ENCODE results near the gene RER1. TPM values are rescaled to one million over a fixed set of nuclear protein-coding genes. Genes with fewer than 3 reads are reported as not detected.

The RER1 gene
- total RNA-seq, 4 donors from 2014 or later, result 56.9 to 86.5 (median 81.4) TPM

GRCh38 chr1:2378956-2379732 lies 12.5 kb upstream of the RER1 start:
- no peak for TF ChIP-seq POLR2A (IDR thresholded peaks at IDR 0.05)
- TF ChIP-seq EP300 (IDR thresholded peaks at IDR 0.05), result no peak
- TF ChIP-seq POLR2AphosphoS5 (IDR thresholded peaks at IDR 0.05), result no peak
- no peak for TF ChIP-seq CTCF (IDR thresholded peaks at IDR 0.05)
- no peak for DNase-seq (ENCODE audit: low spot score in 2 of 2)
- WGBS, result 77% methylated on average over 18 of the region's 18 CpGs
- Histone ChIP-seq H3K36me3 (no peaks in the 10 kb centered on the region), H3K27ac (no peak overlapping the region), H3K4me1 (peaks cover 13% of the 10 kb centered on the region), H3K9me3 (no peaks in the 10 kb centered on the region), H3K27me3 (no peaks in the 10 kb centered on the region), H3K4me3 (no peak overlapping the region)

DNA sequence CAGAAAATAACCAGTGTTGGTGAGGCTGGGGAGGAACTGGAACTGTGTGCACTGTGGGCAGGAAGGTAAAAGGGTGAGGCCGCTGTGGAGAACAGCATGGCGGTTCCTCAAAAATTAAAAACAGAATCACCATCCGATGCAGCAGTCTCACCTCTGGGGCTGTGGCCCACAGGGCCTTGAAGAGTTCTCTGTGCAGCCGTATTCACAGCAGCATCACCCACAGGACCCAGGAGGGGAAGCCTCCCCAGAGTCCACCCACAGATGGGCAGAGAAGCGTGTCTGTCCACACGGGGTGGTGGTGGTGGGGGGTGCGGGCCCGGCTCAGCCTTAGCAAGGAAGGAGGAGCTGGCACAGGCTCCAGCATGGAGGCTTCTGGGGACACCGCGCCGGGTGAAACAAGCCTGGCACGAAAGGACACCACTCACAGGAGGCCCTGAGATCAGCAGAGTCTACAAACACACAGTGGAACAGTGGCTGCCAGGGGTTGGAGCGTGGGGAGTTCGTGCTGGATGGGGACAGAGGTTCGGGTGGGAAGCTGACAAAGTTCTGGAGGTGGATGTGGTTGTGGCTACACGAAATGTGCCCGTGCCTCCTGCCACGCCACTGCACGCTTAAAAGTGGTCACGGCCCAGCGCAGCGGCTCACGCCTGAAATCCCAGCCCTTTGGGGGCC lies 11.8 kb upstream of the RER1 start:
- WGBS, result 90% methylated on average over 23 of the region's 23 CpGs
- Histone ChIP-seq H3K9me3 (no peaks in the 10 kb centered on the region), H3K27me3 (no peaks in the 10 kb centered on the region), H3K36me3 (no peaks in the 10 kb centered on the region), H3K27ac (no peak overlapping the region), H3K4me3 (no peak overlapping the region), H3K4me1 (peaks cover 13% of the 10 kb centered on the region)
- TF ChIP-seq EP300 (IDR thresholded peaks at IDR 0.05), result no peak
- no peak for TF ChIP-seq POLR2A (IDR thresholded peaks at IDR 0.05)
- no peak for TF ChIP-seq POLR2AphosphoS5 (IDR thresholded peaks at IDR 0.05)
- TF ChIP-seq CTCF (IDR thresholded peaks at IDR 0.05), result no peak
- DNase-seq (ENCODE audit: low spot score in 2 of 2), result no peak

DNA sequence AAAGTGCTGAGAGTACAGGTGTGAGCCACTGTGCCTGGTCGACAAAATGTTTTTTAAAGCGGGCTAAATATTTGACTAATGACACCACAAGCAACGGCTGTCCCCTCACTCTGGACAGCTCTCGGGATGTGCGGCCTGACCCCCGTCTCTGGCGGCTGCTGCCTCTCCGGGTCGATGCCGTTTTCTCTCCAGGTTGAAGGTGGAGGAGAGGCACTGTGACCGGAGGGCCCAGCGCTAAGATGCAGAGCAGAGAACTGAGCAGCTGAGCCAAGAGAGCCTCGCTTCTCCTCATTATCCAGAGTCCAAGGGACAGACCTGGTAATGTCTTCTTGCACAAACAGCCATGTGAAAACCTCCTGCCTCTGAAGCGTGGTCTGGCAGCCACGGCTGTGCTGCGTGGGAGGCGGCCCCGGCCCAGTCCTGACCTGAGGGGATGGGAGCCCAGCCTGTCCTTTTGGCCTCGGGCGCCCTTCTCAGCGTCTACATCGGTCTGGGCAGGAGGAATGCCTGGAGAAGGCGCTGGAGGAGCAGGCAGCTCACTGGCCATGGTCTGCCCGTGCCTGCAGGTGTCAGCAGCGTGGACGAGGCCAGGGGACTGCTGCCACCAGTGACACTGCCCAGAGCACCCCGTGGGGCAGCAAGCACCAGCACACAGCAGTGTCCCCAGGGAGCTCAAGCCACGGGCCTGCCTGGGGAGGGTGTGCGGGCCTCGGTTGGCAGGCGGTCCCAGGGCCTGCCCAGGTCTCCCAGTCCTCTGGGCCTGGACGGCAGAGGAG lies 10.6 kb upstream of the RER1 start:
- 74% methylated on average over 22 of the region's 32 CpGs for WGBS

DNA sequence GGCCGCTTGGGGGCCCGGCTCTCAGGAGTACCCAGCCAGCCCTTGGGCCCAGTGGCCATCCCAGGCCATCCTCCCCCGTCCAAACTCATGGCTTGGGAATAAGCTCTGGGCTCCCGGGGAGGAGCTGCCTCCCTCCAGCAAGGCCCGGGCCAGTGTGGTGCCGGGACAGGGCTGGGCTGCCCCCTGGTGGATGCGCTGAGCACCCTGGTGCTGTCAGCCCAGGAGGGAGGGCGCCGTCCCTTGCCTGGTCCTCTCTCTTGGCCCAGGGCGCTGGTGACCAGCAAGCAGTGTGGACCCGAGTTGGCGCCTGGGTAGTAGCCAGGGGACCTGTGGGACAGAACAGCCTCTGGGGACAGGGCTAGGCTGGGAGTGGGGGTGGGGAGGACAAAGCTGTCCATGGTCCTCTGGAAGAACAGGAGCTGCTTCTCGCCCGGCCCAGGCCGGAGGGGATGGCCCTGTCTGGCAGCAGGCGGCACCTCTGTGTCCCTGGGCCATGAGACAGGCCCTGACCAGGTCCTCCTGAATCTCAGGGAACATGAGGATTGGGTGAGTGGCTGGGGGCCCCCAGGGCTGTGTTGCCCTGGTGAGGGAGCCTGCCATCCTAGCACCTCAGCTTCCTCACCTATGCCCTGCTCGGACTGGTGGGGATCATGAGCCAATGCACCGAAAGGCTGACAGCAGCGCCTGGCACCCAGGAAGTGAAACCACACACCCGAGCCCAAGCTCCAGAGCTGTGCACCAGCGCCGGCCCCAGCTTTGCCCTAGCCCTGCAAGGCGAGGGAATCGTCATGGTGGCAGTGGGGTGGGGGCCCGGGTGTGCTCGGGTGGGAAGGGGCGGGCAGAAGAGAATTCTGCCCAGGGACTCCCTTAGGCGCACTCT lies 9.7 kb upstream of the RER1 start:
- Histone ChIP-seq H3K27ac (no peak overlapping the region), H3K9me3 (no peaks in the 10 kb centered on the region), H3K36me3 (no peaks in the 10 kb centered on the region), H3K4me1 (peaks cover 13% of the 10 kb centered on the region), H3K27me3 (no peaks in the 10 kb centered on the region), H3K4me3 (no peak overlapping the region)
- DNase-seq (ENCODE audit: low spot score in 2 of 2), result peak; percentile 88 to 92
- 43% methylated on average over 11 of the region's 28 CpGs for WGBS
- TF ChIP-seq POLR2AphosphoS5 (IDR thresholded peaks at IDR 0.05) (peak in 1 of 3 donors; percentile 13), CTCF (IDR thresholded peaks at IDR 0.05) (peak; percentile 93 to 95), EP300 (IDR thresholded peaks at IDR 0.05) (no peak), POLR2A (IDR thresholded peaks at IDR 0.05) (no peak)

More for the DNA sequence above, 10.6 kb upstream of the RER1 start:
- TF ChIP-seq POLR2A (IDR thresholded peaks at IDR 0.05) (no peak), EP300 (IDR thresholded peaks at IDR 0.05) (no peak), POLR2AphosphoS5 (IDR thresholded peaks at IDR 0.05) (no peak), CTCF (IDR thresholded peaks at IDR 0.05) (no peak)
- no peaks in the 10 kb centered on the region for H3K36me3 ChIP-seq
- H3K27ac ChIP-seq, result no peak overlapping the region
- no peaks in the 10 kb centered on the region for H3K27me3 ChIP-seq
- no peaks in the 10 kb centered on the region for H3K9me3 ChIP-seq
- no peak for DNase-seq (ENCODE audit: low spot score in 2 of 2)
- no peak overlapping the region for H3K4me3 ChIP-seq
- peaks cover 13% of the 10 kb centered on the region for H3K4me1 ChIP-seq
